HG02571 (cell line): Measurements from ENCODE around the gene CHRM5.

Experiments
- ATAC-seq: cut with Tn5 transposase; IDR thresholded peaks from one replicate; pipeline ENCODE4 v1.9.1; 2021; ENCODE audit warnings: mild to moderate bottlenecking, moderate library complexity; ENCODE audit not compliant: unreplicated experiment

Gene CHRM5

DNA sequence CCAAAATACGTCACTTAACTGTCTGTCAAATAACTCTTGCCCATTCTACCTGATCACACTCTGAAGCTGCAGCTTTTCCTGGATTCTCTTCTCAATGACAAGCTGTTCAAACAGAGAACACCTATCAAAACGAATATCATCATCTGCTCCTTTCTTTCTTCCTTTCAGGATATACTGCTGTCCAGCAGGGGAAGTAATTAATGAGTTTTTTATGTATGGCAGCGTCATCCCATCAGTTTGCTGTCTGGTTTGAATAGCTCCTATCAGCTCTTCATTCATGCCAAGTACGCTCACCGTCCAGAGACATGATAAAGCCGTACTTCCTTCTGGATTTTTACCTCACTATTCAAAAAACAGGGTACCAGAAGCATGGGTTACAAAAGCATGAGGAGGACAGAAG is at the start of gene CHRM5:
TSS of gene CHRM5 (plus strand) at position 274 of the 400 bp plus-strand sequence. CDS start 94,221 bp downstream, outside the sequence.
- ATAC-seq: no peak

DNA sequence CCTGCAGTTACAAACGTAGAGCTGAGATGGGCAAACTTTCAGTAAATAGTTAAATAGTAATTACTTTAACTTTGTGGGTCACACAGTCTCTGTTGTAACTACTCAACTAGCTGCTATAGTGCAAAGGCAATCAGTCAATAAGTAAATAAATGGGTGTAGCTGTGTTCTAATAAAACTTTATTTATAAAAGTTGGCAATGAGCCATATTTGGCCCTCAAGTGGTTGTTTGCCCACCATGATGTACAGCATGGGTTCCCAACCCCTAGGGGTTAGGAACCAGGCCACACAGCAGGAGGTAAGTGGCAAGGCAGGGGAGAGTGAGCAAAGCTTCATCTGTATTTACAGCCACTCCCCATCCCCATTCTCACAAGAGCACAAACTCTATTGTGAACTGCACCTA is 44.9 kb upstream of the CHRM5 start:
- ATAC-seq: no peak

DNA sequence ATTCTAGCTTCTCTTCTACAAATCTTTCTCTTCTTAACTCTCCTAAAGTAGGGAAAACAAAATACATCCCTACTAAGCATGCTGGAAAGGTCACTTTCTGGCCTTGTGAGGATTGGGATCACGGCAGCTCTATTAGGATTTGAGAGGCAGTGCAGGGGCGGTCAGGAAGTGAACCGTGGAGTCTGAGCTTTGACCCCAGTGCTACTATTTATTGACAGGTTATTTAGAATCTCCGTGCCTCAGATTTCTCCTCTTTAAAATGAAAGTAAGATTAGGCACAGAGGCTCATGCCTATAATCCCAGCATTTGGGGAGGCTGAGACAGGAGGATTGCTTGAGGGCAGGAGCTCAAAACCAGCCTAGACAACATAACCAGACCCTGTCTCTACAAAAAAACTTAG is 42.0 kb upstream of the CHRM5 start:
- ATAC-seq: no peak

DNA sequence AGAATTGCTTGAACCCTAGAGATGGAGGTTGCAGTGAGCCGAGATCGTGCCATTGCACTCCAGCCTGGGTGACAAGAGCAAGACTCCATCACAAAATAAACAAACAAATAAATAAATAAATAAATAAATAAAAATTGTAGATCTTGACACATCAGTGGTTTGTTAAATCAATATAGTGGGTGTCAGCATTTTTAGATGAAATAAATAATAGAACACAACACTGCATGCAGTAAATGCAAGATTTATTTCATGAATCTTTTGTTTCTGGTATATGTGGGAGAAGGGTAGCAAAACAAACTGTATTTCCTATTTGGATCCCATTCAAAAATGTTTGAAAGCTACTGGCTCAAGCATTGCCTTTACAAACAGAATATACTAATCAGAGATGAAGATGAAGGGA is 35.6 kb upstream of the CHRM5 start:
- no peak for ATAC-seq

DNA sequence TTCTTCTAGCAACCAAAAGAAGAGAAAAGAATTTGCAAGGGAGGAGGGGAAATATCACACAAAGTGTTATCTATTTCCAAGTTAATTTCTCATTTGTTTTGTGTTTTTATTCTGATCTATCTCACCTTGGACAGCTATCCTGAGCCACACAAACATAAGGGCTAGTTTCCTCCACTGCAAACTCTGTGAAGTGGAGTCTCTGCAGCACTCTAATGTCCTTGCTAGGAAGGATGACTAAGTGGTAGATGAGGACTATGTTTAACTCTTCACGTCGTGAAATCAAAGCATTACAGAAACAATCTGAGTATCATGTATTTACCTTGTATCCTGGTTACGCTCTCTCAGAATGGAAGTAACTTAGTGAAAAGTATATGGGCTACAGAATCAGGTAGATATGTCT is 33.9 kb upstream of the CHRM5 start:
- no peak for ATAC-seq

DNA sequence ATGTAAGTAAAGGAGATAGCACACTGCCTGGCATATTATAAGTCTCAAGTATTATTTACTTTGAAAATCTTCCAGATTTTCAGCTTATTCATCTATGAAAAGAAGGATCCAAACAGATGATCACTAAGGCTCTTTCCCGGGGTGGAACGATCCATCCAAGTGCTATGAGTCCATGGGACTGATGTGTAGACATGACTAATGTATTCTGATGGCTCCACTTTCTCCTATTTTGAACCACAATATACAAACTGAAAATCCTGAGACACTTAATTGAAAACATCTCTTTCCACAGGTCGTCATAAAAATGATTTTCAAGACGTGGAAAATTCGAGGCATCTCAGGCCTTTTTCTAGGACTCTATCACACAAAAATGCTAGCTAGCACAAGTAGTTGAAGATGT is 33.4 kb upstream of the CHRM5 start:
- no peak for ATAC-seq

DNA sequence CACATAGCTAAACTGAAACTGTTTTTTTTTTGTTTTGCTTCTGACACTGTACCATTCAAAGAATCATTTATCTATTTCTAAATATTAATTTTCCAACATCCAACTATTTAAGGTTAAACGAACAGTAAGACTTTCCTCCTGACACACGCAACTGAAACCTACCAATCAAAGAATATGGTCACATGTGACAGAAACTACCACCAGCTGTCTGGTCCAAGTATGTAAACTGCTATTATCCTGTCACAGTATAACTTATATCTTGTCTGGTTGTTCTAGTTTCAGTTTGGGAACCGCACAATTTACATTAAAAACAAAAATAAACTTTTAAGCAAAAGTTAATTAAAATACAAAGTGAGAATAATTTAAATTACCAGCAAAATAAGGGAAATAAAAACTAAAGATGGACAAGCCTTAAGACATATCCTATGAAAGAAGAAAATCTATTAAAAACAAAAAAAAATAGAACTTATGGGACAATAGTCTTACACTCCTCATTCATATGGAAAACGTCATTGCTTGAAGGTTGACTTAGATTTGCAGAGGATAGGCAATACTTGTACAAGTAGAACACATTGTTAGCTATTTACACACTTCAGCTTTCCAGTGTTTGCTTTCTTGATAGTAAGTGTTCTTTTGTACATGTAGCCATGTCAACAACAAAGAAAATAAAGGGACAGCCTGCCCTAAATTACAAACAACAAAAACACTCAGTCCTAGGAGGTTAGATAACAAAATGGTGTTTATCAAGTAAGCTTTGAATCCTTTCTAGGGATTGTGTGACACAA is 26.8 kb upstream of the CHRM5 start:
- ATAC-seq: no peak

GRCh38 chr15:33946152-33946551 is 22.1 kb upstream of the CHRM5 start:
- ATAC-seq: no peak

GRCh38 chr15:33955945-33956344 is 12.4 kb upstream of the CHRM5 start:
- no peak for ATAC-seq

DNA sequence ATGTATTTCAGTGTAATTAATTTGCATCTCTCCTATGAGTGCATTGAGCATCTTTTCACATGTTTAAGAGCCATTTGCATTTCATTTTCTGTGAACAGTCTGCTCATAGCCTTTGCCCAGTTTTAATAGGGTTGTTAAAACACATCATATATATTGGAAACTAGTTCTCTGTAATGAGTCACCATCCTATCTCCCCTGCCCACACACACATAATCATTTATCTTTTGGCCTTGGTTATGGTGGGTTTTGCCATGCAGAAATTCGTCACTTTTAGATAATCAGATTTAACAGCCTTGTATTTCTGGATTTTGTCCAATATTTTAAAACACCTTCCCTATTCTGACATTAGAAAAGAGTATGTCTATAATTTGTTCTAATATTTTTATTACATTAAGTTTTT is 11.9 kb upstream of the CHRM5 start:
- no peak for ATAC-seq

- no peak for ATAC-seq
Measured at GRCh38 chr15:33959844-33960548, 8.3 kb upstream of the CHRM5 start.

GRCh38 chr15:33960549-33960935 is 7.8 kb upstream of the CHRM5 start:
- no peak for ATAC-seq

DNA sequence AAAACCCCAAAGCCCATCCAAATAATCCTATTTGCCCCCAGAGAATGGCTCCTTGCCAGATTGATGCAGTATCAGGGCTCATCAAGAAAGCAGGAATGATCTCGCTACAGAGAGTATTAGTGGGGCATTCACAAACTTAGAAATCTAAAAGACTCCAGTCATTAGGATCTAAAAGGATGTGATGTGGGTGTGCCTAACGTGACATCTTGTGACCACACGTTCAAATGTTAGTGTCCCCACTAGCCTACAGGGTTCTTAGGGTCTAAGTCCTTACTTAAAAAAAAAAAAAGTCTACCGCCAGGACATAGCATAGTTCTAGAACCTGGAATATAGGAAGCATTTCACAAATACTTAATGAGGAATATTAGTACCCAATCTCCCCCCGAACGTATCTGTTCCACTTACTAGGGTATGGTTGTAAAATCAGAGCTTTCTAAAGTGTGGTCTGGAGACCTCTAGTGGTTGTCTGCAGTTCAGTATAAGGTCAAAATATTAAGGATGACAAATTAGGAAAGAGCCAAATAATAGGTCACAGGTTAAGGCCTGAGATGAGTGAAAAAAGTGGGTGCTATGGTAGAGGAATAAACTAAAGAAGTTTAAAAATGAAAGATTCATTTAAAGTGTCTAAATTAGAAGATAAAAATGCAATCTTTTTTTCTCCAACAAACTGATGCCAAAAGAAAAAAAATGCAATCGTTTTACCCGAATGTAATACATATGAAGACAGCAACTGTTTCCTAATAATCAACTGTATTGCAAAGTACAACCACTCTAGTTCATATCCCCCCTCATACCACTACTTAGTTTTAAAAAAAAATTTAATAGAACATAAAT is 4.2 kb upstream of the CHRM5 start:
- no peak for ATAC-seq

DNA sequence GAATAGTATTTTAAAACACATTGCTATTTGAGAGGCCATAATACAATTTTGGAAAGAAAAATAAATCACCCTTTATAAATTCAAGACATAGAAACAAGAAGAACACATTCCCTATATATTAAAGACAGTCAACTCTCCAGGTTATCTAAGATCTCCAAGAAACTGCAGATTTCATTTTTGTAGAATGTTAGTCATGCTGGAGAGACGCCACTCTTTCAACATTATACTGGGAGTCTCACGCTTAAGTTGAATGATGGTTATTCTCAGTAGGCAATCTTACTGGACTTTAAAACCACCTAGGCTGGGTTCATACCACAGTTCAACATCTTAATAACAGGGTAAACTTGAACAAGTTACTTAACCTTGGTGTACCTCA is 3.6 kb upstream of the CHRM5 start:
- ATAC-seq: no peak

- ATAC-seq: no peak
Measured at GRCh38 chr15:33968821-33969220, 524 bp downstream of the CHRM5 start.

GRCh38 chr15:33971811-33972210 is 3.5 kb downstream of the CHRM5 start:
- ATAC-seq: no peak

GRCh38 chr15:33975022-33975565 is 6.8 kb downstream of the CHRM5 start:
- no peak for ATAC-seq

DNA sequence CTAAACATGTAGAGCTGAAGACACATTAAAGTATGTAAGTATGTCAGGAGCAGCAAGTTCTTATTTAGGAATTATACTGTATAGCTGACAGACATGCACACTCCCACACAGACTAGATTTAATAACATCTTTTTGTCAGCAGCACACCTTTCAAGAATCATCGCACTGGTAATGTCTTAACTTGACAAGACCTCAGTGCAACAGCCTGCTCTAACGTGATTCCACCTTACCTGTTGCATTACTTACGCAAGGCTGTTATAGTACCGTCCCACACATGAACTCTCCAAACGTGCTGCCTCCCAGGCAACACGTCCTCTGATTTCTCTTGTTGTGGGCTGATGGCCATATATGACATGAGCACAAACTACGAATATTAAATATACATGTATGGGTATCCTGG is 11.9 kb downstream of the CHRM5 start:
- ATAC-seq: no peak

GRCh38 chr15:33982516-33982915 is 14.2 kb downstream of the CHRM5 start:
- ATAC-seq: no peak

GRCh38 chr15:33985287-33985686 is 17.0 kb downstream of the CHRM5 start:
- ATAC-seq: no peak

- no peak for ATAC-seq
Measured at GRCh38 chr15:33985751-33986150, 17.5 kb downstream of the CHRM5 start.
